Stimulated activated CD8-positive, alpha-beta memory T cell treated with anti-CD3 and anti-CD28 coated beads, Interleukin-7, amount 100 ng/mL, for 4 hours (primary cell): Measurements from ENCODE around the gene HS6ST3.

Source experiments
- DNase-seq, 2 donors: peaks; one replicate each; pipeline ENCODE4 v3.0.0-alpha.2; 2020; ENCODE audit warnings: low read depth in 2 of 2

Gene HS6ST3

DNA sequence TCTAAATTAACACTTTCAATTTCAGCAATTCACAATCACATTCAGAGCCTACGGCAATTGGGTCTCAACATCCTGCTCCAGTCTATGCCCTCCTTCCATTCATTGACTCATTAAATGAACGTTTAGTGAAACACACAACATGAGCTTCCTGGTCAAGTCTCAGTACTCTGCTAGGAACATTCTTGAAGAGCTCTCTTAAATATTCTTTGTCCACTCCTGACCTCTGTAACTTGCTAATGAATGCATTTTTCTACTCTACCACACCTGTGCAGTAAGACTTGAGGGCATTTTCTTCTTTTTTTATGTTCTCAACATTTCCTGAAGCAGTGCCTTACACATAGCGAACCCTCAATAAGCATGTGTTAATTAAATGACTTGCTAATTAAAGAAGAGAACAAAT, 735.7 kb downstream of the HS6ST3 start:
- no peak for DNase-seq

DNA sequence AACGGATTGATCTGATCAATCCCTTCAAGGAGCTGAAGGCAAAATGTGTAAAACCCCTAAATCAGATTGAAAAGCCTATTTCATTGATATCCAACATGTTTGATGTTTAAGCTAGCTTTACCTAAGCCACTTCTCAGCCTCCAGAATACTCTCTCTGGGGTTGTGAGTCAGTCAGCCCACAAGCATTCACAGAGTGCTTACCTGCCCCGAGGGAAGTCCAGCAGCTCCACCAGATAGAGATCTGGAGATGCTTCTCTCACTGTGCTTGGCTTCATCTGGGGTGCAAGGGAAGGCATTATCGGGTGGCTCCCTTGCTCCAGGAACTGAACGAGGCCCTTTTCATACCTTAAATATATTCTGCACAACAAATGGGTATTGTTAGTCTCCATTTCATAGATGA, 744.7 kb downstream of the HS6ST3 start:
- DNase-seq: no peak

DNA sequence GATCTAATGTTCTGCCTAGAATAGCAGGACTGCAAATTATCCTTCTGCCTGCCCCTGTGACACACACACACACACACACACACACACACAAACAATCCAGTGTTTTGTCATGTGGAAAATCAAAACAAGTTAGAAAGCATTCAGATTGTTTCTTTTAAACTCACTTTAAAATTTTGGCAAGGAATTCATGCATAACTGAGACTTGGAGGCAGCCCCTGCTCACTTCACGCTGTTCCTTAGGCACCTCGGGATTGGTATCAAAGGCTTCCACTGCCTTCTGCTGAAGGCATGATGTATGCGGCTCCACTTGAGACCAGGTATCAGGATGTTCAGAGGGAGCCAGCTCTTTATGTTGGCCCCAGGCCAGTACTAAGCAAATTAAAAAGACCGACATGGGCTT, 745.6 kb downstream of the HS6ST3 start:
- DNase-seq: no peak

DNA sequence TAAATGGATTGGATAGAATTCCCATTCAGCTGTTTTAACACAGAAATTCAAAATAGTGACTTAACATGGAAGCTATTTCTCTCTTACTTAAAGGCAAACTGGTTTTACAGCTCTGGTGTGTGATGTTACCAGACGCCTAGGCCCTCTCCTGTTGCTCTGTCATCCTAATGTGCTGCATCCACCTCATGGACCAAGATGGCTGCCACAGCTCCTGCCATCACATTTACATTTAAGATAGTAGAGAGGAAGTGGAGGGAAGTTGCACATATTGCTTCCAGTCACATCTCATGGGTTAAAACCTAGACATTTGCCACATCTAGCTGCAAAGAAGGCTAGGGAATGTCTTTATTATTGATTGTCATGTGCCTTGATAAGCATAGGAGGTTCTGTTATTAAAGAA, 746.8 kb downstream of the HS6ST3 start:
- DNase-seq: no peak

DNA sequence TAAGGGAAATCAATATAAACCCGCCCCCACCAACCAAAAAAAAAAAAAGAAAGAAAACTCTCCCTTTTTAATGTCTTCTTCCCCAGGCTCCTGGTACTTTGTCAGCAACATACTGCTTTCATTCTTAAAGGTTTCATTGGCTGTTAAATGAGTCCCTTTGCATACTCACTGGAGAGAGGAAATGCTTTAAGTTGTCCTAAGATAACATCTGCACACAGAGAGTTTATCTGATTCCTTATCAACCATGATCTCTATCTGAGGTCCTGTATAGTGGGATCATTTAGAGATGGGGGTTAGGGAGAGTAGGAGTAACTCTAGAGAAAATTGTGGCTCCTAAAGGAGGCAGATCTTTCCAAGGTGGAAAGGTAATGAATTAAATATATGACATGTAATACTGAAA, 747.9 kb downstream of the HS6ST3 start:
- DNase-seq: no peak

DNA sequence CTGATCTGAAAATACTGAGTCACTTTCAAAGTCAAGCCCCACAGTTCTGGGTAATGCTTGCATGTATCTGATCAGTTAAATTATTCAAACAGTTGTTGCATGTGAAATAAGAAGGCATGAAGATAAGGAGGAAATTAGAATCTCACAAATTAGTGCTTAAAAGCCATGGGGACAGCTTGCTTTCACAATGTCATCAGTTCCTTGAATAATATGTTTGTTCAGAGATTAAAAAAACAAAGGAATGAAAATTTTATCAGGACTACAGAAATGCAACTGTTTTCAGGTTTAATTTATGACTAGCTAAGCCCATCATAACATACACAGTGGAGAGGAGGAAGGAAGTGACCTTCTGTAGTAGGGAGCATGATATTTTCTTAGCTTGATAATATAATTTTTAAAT, 754.3 kb downstream of the HS6ST3 start:
- DNase-seq: no peak

DNA sequence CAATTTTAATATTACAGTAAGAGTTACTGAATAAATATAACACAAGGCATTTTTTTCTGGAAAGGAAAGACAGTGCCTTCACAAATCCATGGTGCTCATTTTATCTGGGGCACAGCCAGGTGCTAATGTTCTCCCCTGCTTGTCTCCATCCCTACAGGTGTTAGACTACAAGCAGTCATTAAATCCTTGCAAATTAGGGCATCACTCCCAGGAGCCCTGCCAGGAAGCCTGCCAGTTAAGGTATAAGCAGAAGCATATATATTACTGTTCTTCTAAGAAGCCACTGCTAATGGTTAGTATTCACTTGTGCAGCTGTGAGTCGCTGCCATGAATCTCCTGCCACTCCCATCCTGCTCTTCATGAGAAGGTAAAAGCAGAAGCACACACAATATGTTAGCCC, 754.7 kb downstream of the HS6ST3 start:
- no peak for DNase-seq

DNA sequence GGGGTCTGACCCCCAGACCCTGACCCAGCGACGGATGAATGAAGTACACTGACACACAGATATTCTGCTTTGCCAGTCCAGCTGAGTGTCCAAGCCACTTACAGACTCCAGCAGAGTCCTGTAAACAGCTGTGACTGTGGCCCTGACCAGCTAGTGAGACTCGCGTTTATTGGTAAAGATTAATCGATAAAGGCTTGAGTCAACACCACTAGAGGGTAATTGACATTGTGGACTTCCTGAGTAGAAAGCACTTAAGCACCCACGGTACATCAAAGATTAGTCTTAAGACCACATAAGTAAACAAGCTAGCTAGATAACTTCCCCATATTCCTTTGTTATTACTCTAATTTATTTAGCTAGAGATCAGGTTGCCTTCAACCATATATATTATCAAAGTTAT, 758.4 kb downstream of the HS6ST3 start:
- no peak for DNase-seq

DNA sequence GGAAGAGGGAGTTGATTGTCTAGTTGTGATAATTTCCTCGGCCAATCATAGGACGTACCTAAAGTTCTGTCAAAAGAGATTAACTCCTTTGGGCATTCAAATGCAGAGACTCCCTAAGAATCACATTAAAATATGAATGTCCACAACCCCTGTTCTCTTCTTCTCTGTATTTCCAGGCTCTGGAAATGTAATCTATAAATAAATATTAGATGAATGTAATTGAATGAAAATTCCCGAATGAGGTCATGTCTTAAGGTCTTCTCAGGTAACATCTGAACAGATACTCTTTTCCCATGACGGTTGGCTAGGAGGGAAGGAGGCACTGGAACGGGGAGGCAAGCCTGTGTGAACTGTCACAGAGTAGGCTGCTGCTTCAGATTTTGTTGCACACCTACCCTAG, 759.2 kb downstream of the HS6ST3 start:
- DNase-seq: no peak

DNA sequence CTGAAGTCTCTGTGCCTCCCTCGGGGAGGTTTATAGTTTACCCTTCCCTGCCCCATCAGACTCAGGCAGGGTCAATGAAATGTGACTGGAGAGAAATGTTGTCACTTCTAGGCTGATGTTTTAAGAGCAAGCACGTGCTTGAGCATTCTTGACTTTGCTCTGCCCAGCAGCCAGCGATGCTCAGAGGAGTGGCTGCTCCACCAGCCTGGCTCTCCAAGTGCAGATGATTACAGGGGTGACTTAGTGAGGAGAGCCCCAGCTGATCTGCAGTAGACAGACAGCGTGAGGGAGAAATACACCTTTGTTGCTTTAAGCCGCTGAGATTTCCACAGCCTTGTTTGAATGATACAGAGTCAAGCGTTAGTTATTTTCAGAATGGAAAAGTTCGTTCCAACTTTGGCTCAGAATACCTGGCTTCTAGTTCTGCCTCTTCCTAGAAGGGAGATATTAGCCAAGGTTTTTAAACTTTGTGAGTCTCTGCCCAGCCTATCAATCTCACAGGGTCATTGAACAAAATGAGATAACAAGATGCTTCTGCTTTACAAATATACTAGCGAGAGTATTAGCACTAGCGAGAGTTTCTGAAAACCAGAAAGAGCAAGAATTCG, 760.7 kb downstream of the HS6ST3 start:
- DNase-seq: no peak

DNA sequence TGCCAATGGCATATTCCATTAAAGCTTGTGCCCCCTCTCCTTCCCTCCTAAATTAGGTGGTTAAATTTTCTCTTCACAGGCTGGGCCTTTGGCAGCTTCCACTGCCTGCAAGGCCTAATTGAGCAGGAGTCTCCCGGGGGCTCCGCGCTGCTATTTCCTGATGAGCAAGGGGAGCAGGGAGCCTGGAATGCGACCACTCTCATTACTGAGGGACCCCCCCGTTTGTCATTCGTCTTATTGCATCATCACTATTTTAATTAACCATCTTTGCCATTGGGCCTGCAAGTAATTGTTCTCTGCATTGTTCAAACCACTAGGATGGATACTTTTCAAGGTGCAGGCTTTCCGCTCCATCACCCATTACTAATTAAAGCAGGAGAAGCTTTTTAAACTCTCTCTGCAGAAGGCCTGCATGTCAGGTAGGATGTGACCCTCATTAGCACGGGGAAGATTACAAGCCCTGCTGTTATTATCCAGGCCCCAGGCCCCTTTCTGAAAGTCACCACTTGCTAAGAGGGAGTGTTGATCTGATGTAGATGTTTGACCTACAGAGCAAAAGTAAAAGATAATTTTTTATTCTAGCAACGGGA, 762.0 kb downstream of the HS6ST3 start:
- DNase-seq: no peak

DNA sequence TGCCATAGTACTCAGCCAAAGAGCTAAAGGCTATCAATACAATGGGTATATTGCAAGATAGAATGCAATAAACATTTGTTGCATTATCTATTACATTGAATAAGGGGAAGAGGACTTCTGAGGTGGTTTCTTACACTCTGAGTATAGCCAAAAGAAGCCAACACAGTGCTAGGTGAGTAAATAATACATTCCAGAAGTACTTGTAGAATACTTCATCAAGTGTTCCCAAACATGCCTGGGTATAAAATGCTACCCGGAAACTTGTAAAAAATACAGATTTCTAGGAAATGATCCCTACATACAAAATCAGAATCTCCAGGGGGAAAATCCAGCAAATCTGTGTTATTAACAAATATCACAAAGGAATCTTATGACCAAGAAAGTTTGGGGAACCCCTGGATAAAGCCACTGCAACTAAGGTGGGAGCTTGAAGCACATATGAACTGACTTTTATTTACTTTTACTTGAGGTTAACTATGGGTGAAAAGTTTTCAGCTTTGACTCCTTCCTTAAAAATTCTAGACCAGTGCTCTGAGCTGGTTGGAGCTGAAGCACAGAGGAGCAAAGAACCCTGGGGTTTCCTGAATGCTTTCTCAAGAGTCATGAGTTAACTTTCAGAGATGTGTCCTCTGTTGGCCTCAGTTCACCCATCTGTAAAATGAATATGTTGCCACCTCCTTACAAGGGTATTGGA, 768.4 kb downstream of the HS6ST3 start:
- no peak for DNase-seq

DNA sequence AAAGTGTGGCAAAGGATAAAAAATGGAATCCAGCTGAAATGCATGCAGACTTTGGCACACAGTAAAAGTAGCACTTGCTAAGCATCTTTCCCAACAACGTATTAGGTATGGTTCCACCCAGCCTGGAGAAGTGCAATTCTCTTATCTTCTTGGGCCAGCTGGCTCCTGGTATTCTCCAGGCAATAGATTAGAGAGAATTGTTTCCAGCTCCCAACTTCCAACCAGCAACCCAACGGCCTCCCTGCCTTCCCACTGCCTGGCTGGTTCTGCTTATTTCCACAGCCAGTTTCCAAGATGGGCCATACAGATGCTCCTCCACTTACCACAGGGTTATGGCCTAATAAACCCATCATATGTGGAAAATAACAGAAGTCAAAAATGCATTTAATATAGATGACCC, 771.0 kb downstream of the HS6ST3 start:
- DNase-seq: no peak

DNA sequence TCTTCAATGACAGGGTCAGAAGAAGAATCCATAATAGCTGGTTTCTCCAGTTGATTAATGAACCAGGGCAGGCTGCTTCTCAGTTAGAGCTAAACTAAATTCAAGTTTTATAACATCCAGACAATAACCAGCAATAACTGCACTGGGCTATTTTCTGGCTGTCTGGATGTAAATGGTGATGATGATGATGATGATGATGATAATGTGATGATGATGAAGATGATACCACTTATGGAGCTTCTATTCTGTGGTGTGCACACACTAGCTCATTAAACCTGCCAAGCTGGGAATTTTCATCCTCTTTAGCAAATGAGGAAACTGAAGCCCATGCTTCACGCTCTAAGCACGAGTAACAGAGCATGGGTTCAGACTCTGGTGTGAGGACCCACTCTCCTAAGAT, 772.2 kb downstream of the HS6ST3 start:
- DNase-seq: no peak

DNA sequence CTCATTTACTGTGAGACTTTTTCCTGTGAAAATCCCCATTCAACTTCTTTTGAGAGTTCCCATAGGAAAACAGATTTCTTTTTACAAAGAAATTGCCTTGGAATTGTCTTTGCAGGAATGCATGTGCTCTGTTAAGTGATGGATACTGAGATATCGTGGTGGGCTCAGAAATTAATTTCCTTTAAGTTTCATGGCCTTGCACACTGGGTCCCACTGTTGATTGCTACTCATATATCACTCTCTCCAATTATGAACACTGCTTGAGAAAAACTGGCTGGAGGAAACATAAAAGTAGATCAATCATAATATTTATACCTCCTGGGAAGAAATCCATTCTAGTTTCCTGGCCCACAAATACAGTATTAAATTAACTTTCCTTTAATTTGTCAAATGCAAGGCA, 773.1 kb downstream of the HS6ST3 start:
- DNase-seq: no peak

DNA sequence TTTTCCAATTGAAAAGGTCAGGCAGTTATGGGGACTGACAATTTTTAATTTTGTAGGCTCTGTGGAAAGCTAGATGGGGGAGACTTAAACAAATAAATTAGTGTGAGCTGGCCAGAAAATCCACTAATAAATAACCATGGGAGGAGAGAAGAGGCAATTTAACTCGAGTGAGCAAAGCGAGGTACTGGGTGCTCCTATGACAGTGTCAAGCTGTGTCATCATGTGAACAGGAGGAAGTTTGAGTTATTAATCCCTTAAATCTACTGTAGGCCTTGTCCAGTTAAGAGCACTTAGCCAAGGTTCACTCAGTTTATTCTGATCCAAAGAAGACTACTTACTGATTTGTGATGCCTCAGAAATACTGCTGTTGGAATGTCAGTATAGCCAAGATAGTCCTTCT, 781.6 kb downstream of the HS6ST3 start:
- no peak for DNase-seq

DNA sequence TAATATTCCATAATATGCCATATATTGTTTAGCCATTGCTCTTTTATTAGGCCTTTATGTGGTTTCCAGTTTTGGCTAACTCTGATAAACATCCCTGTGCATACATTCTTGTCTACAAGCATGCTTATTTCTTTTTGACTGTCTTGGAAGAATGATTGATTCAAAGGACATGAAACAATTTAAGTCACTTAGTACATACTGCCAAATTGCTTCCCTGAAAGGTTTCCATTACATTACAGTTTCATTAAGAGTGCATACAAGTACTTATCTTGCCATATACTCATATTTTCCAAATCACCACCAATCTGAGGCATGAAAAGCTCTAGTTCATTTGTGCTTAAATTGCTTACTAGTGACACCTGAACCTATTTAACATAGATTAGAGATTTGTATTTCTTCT, 790.5 kb downstream of the HS6ST3 start:
- DNase-seq: no peak
